GM18511 (cell line): ENCODE results near the gene PABPN1.

Experiments
- ATAC-seq: cut with Tn5 transposase; IDR thresholded peaks from one replicate; pipeline ENCODE4 v1.9.1; 2021; ENCODE audit warnings: mild to moderate bottlenecking, moderate library complexity; ENCODE audit not compliant: unreplicated experiment

Gene PABPN1

GRCh38 chr14:23358042-23358441, 36.8 kb downstream of the PABPN1 start:
- ATAC-seq = no peak

GRCh38 chr14:23358553-23359166, 37.4 kb downstream of the PABPN1 start:
- no peak for ATAC-seq

GRCh38 chr14:23359167-23359626, 37.9 kb downstream of the PABPN1 start:
- ATAC-seq = no peak

GRCh38 chr14:23359722-23360447, 38.6 kb downstream of the PABPN1 start:
- ATAC-seq = no peak

GRCh38 chr14:23360496-23360895, 39.2 kb downstream of the PABPN1 start:
- no peak for ATAC-seq

- no peak for ATAC-seq
Observed at GRCh38 chr14:23361320-23361719, 40.1 kb downstream of the PABPN1 start.

GRCh38 chr14:23361763-23362162, 40.5 kb downstream of the PABPN1 start:
- ATAC-seq = no peak

GRCh38 chr14:23362200-23362599, 40.9 kb downstream of the PABPN1 start:
- ATAC-seq = no peak

GRCh38 chr14:23364164-23365035, 43.1 kb downstream of the PABPN1 start:
- ATAC-seq = no peak

- no peak for ATAC-seq
Observed at GRCh38 chr14:23365036-23365731, 43.9 kb downstream of the PABPN1 start, which contains the start of gene EFS. EFS (minus strand) TSS chr14:23365172; CDS start chr14:23365025, 147 bp downstream.

GRCh38 chr14:23365732-23366425, 44.6 kb downstream of the PABPN1 start:
- no peak for ATAC-seq

GRCh38 chr14:23366426-23366921, 45.2 kb downstream of the PABPN1 start:
- ATAC-seq = no peak

- no peak for ATAC-seq
Observed at GRCh38 chr14:23370221-23370620, 49.0 kb downstream of the PABPN1 start.

- ATAC-seq = no peak
Observed at GRCh38 chr14:23371865-23372264, 50.6 kb downstream of the PABPN1 start.

- ATAC-seq = no peak
Observed at GRCh38 chr14:23372509-23372908, 51.3 kb downstream of the PABPN1 start, which contains the start of gene IL25. IL25 (plus strand) TSS chr14:23372809.

GRCh38 chr14:23373041-23373440, 51.8 kb downstream of the PABPN1 start:
- ATAC-seq = no peak
